NT2/D1 (cell line): ENCODE data around the gene UBAC2.

Experiments
- SUZ12 ChIP-seq: IDR thresholded peaks from 2 replicates; pipeline ENCODE4 v1.6.1; 2011; ENCODE audit not compliant: insufficient read length, insufficient read depth; ENCODE audit errors: extremely low read depth
- YY1 ChIP-seq: IDR thresholded peaks from 2 replicates; pipeline ENCODE4 v1.6.1; 2011; ENCODE audit not compliant: insufficient read length, insufficient read depth
- ZNF274 ChIP-seq: IDR thresholded peaks from 2 replicates; pipeline ENCODE4 v1.6.1; 2011; ENCODE audit warnings: mild to moderate bottlenecking, low read depth, low read length

- TF ChIP-seq ZNF274 = no peak
- no peak for TF ChIP-seq SUZ12
- TF ChIP-seq YY1 = no peak
Measured at GRCh38 chr13:99335603-99336002, 134.9 kb downstream of the UBAC2 start.
